ENCODE results near the gene DPYD.

Gene DPYD

GRCh38 chr1:97368296-97368695 is 552.5 kb downstream of the DPYD start:
- Histone ChIP-seq H3K9me3 (ENCODE audit: low read length) (no peaks in the 10 kb centered on the region), H3F3A (ENCODE audit: insufficient read depth, low read length) (no peaks in the 10 kb centered on the region), H3K9me2 (ENCODE audit: low read depth, low read length) (no peaks in the 10 kb centered on the region), H2AFZ (ENCODE audit: low read length) (no peak overlapping the region), H3K4me1 (ENCODE audit: insufficient read depth, low read length, severe bottlenecking) (no peaks in the 10 kb centered on the region), H3K4me3 (ENCODE audit: low read depth, low read length, poor library complexity, severe bottlenecking) (no peak overlapping the region), H3K4me2 (ENCODE audit: low read length) (no peak overlapping the region), H3K27ac (ENCODE audit: low read depth, low read length, poor library complexity, severe bottlenecking) (no peak overlapping the region), H3K9ac (ENCODE audit: low read length) (no peak overlapping the region), H3K36me3 (ENCODE audit: insufficient read depth, low read length) (no peaks in the 10 kb centered on the region), H3K27me3 (ENCODE audit: insufficient read depth, low read length) (no peaks in the 10 kb centered on the region), H3K79me2 (ENCODE audit: insufficient read depth, low read length) (no peaks in the 10 kb centered on the region), H4K20me1 (ENCODE audit: insufficient read depth, low read length) (no peaks in the 10 kb centered on the region)
- no peak for TF ChIP-seq EZH2 (IDR thresholded peaks at IDR 0.05; ENCODE audit: borderline replicate concordance, low read length)
- no peak for TF ChIP-seq CTCF (IDR thresholded peaks at IDR 0.05; ENCODE audit: low read length)

GRCh38 chr1:97366984-97367383 is 553.9 kb downstream of the DPYD start:
- Histone ChIP-seq H3K4me2 (ENCODE audit: low read length) (no peak overlapping the region), H3K27ac (ENCODE audit: low read depth, low read length, poor library complexity, severe bottlenecking) (no peak overlapping the region), H3F3A (ENCODE audit: insufficient read depth, low read length) (no peaks in the 10 kb centered on the region), H3K4me1 (ENCODE audit: insufficient read depth, low read length, severe bottlenecking) (no peaks in the 10 kb centered on the region), H3K36me3 (ENCODE audit: insufficient read depth, low read length) (no peaks in the 10 kb centered on the region), H2AFZ (ENCODE audit: low read length) (no peak overlapping the region), H3K79me2 (ENCODE audit: insufficient read depth, low read length) (no peaks in the 10 kb centered on the region), H3K27me3 (ENCODE audit: insufficient read depth, low read length) (no peaks in the 10 kb centered on the region), H3K9me2 (ENCODE audit: low read depth, low read length) (no peaks in the 10 kb centered on the region), H3K4me3 (ENCODE audit: low read depth, low read length, poor library complexity, severe bottlenecking) (no peak overlapping the region), H4K20me1 (ENCODE audit: insufficient read depth, low read length) (no peaks in the 10 kb centered on the region), H3K9ac (ENCODE audit: low read length) (no peak overlapping the region), H3K9me3 (ENCODE audit: low read length) (no peaks in the 10 kb centered on the region)
- TF ChIP-seq EZH2 (IDR thresholded peaks at IDR 0.05; ENCODE audit: borderline replicate concordance, low read length) (no peak), CTCF (IDR thresholded peaks at IDR 0.05; ENCODE audit: low read length) (no peak)

GRCh38 chr1:97365026-97365425 is 555.8 kb downstream of the DPYD start:
- Histone ChIP-seq H2AFZ (ENCODE audit: low read length) (no peak overlapping the region), H3K4me3 (ENCODE audit: low read depth, low read length, poor library complexity, severe bottlenecking) (no peak overlapping the region), H3K27ac (ENCODE audit: low read depth, low read length, poor library complexity, severe bottlenecking) (no peak overlapping the region), H3K79me2 (ENCODE audit: insufficient read depth, low read length) (no peaks in the 10 kb centered on the region), H3F3A (ENCODE audit: insufficient read depth, low read length) (no peaks in the 10 kb centered on the region), H4K20me1 (ENCODE audit: insufficient read depth, low read length) (no peaks in the 10 kb centered on the region), H3K9ac (ENCODE audit: low read length) (no peak overlapping the region), H3K9me3 (ENCODE audit: low read length) (no peaks in the 10 kb centered on the region), H3K4me1 (ENCODE audit: insufficient read depth, low read length, severe bottlenecking) (no peaks in the 10 kb centered on the region), H3K27me3 (ENCODE audit: insufficient read depth, low read length) (no peaks in the 10 kb centered on the region), H3K4me2 (ENCODE audit: low read length) (no peak overlapping the region), H3K36me3 (ENCODE audit: insufficient read depth, low read length) (no peaks in the 10 kb centered on the region), H3K9me2 (ENCODE audit: low read depth, low read length) (no peaks in the 10 kb centered on the region)
- no peak for TF ChIP-seq CTCF (IDR thresholded peaks at IDR 0.05; ENCODE audit: low read length)
- no peak for TF ChIP-seq EZH2 (IDR thresholded peaks at IDR 0.05; ENCODE audit: borderline replicate concordance, low read length)

All from OCI-LY1 (cell line).